Stimulated activated CD4-positive, alpha-beta T cell treated with anti-CD3 and anti-CD28 coated beads, Interleukin-12 subunit alpha, Interleukin-12 subunit beta, amount 100 ng/mL, for 24 hours (primary cell): ENCODE measurements around the gene GRHL3.

Source experiments
- DNase-seq, 2 experiments: peaks; one replicate each; pipeline ENCODE4 v3.0.0-alpha.2; 2020; ENCODE audit warnings: low read depth in 2 of 2

GRHL3 gene

DNA sequence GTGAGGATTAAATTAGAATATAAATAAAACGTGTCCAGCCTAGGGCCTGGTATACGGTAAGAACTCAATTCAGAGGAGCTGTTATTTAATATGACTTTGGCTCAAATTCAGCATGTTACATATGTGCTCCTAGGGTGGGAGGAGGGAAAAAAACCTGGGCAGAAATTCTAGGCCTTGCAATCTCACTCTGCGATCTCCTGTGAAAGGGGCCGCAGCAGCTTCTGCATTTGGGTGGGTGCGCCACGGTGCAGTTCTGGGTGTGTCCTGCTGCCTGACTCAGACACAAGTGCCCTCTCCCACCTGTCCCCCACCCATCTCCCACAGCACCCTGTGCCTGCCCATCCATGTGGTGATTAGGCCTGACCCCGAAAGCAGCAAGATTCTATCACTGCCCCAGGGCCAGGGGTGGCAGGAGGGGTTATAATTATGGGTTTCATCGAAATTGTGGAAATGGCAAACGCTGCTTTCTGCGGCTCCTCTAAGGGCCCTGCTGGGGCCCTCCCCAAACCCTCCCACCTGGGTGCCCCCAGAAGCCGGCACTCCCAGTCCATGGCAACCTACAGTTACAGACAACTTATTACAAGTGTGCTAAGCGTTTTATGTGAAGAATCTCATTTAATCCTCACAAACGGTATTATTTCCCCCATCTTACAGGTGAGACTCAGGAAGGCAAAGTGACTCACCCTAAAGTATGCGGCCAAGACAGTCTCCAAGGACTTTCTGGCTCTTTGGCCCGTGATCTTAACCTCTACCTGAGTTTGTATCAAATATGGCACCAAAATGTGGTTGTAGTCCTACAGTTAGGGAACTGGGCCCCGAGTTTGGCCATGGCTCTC lies 25.5 kb upstream of the GRHL3 start:
- no peak for DNase-seq

DNA sequence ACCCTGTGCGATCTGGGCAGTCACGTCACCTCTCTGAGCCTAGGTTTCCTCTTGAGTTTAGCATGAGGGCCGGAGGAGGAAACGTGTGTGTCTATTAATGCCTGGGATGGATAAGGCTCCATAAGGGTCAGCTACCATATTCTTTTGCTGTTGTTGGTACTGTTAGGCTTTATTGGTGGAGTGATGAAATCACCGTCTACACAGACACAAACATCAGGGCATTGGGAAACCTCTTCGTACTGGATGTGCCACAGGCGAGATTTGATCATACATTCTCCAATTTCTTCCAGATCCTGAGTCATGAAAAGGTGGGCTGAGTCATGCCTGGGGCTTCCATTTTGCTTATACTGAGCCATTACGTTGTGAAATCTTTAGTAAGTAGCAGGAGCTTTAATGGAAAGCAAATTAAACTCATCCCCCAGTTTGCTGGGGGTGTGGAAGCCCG lies 24.9 kb upstream of the GRHL3 start:
- DNase-seq = no peak

DNA sequence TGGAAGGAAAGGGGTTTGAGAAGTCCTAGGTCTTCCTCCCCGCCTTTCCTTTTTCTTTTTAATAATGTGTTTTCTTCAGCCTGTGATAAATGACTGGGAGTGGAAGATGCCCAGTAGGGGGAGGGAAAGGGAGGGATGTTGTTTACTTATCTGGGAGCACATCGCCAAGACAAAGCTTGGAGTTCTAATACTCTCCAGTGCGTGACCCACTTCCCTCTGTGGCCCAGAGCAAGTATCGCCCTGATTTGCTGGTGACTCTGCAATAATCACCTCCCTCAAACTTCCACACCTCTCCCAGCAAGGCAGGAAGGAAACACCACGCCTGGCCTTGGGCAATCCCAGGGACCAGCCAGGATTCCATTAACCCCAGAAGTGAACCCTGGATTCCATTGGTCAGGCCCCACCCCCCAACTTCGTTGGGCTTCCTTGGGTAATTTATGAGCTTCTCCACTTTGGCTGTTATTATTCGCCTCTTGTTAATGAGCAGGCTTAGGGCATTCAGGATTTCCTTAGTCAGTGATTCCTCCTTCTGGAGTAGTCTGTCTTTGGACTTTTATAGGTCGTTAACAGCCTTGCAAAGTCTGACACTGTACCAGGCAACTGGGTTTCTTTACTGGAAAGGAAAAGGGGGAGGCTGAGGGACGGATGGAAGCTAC lies 24.3 kb upstream of the GRHL3 start:
- DNase-seq = no peak

DNA sequence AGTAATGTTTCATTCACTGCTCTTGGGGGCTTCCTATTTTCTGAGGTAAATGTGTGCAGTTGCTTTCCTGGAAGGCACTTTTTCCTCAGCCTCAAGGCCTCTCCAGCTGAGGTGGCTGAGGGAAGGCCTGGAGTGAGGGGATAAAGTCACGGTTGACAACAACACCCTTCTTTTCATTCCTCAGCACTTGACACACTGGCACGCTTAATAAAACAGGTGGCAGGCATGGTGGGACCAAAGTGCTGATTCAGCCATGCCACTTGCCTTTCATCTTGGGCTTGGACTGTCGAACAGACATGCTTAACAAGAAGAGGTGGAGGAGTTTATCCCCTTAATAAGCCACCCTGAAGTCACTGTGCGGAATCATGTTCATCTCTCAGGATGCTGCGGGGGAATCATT lies 23.6 kb upstream of the GRHL3 start:
- DNase-seq = no peak

DNA sequence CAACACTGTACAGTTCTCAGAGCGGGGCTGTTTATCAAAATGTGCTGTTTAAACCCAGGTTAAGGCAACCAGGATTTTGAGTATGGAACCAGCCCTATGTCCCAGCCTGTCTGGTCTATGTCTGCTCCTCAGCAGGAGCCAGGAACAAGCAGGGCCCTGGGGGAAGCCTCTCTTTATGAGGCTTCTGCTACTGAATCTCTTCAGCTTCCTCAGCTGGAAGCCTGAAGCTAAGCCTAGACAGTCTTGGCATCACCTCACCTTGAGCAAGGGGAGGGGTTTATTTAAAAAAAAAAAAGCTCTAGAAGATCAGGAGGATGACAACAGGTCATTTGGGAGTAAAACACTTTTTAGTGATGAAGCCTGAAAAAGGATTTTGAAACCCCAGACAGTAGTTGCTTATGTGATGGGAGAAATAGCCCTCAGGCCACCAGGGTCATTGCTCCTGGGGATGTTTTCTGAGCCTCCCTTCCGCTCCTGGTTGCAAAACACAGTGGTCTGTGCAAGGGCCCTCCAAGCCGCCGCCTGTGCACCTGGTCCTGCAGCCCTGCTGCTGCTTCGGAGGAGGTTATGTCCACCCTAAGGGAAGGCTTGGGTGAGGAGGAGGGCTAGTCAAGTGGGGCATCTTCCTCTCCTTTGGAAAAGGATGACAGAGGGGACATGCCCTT lies 21.8 kb upstream of the GRHL3 start:
- DNase-seq = no peak

DNA sequence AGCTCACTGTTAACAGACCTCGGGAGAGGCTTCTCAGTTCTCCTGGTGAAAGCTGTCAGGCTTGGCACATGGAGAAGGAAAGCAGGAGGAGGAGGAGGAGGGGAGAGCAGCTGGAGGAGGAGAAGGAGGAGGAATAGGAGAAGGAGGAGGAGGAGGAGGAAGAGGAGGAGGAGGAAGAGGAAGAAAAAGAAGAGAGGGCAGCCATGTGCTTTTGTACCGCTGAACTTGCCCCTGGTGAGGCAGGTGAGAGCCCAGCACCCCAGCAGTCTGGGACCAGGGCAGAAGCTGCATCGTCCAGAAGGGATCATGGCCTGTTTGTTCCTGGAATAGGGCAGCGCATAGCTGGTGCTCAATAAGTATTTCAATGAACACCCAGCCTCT lies 21.3 kb upstream of the GRHL3 start:
- DNase-seq = no peak

DNA sequence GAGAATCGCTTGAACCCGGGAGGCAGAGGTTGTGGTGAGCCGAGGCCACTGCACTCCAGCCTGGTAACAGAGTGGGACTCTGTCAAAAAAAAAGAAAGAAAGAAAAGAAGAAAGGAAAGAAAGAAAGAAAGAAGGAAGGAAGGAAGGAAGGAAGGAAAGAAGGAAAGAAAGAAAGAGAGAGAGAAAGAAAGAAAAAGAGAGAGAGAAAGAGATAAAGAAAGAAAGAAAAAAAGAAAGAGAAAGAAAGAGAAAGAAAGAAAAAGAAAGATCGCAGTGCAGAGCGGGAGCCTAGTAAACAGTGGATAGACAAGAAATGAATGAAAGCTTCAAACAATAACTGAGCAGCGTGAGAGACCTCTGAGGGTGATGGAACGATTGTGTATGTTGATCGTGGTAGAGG lies 20.6 kb upstream of the GRHL3 start:
- DNase-seq = no peak

DNA sequence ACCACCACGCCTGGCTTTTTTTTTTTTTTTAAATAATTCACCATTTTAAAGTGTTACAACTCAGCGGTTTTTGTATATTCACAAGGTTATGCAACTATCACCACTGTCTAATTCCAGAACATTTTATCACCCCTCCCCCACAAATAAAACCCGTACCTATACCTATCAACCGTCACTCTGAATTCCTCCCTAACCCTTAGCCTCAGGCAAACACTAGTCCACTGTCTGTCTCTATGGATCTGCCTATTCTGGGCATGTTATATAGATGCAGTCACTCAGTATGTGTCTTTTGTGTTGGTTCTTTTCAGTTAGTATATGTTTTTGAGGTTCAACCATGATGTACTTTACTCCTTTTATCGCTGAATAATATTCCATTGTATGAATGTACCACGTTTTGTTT lies 19.3 kb upstream of the GRHL3 start:
- DNase-seq = no peak

DNA sequence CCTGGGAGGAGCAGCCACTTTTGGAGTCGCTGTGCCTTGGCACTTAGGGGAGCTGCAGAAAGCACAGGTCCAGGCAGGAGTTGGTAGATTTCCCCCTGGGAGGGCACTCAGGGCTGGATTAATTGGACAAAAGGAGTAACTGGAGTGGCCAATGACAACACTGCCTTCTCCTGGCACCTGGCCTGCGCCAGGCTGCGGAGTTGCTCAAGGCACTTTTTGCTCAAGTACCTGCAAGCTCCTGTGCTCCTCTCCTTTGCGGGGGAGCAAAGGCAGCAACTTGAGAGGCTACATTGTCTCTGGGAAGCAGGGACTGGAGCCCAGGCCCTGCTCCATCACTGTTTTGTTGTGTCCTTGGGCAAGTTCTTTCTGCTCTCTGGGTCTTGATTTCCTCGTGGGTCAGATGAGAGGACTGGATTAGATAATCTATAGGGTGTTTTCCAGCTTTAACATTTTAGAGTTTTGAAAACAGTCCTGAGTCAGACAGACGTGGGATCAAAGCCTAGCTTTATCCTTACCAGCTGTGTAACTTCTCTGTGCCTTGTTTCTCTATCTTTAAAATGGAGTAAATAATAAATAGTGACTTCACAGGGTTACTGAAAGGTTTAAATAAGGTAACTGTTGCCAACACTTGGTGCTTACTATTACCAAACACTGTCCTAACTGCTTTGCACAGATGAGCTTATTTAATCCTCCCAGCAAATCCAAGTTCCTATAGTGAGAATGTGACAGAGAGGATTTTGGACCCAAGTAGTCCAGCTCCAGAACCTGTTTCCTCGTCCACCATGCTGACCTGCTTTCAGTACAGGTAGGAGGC lies 18.0 kb upstream of the GRHL3 start:
- no peak for DNase-seq

DNA sequence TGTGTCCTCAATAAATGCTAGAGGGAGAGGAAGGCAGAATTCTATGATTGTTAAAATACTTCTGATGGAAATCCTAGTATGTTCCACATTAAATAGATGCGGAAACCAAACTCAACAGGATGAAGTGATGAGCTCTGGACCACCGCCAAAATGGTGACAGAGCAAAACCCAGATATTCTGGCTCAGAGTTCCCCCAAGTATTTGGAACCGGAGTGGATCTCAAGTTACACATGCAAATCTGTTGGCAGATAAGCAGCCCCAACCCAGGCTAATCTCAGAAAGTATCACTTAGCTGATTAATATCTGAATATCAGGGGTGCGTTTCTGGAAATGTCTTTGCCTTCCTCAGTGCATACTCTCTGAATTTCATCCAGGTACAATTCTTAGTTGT lies 17.4 kb upstream of the GRHL3 start:
- DNase-seq = no peak

DNA sequence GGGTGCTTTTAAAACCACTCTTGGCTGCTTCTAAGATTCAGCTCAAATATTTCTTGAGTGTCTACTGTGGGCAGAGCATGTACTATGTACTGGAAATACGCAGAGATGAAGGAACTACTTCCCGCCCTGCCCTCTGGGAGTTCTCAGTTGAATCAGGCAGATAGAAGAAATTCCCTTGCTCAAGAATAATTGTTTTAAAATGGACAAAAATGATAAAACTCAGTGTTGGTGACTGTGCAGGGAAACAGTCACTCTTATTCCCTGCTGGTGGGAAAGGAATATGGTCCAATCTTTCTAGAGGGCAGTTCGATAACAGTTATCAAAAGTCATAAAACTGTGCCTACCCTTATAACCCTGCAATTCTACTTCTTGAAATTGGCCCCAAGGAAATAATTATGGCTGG lies 16.9 kb upstream of the GRHL3 start:
- DNase-seq = no peak

DNA sequence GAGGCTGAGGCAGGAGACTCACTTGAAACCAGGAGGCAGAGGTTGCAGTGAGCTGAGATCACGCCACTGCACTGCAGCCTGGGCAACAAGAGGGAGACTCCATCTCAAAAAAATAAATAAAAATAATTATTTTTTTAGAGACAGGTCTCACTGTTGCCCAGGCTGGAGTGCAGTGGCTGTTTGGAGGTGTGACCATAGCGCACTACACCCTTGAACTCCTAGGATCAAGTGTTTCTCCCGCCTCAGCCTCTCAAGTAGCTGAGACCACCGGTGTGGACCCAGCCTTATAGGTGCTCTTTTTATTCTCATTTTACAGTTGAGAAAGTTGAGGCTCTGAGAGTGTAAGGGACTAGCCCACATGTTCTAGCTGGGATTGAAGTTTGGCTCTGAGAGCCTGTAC lies 15.6 kb upstream of the GRHL3 start:
- DNase-seq = no peak

DNA sequence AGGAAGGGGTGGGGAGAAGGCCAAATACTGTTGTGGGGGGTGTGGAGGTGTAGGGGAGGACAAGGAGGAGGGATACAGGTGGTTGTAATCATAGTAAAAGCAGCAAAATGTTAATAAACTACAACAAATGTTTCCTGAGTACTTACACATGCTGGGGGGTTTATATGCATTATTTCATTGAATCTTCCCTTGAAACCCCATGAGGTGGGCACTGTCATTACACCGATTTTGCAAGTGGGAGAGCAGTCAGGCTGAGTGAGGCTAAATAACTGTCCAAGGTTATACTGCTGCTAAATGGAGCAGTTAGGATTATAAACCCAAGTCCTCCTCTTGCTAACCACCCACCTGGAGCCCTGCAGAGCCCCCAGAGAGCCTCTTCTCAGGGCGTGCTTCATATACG lies 14.4 kb upstream of the GRHL3 start:
- DNase-seq = no peak

DNA sequence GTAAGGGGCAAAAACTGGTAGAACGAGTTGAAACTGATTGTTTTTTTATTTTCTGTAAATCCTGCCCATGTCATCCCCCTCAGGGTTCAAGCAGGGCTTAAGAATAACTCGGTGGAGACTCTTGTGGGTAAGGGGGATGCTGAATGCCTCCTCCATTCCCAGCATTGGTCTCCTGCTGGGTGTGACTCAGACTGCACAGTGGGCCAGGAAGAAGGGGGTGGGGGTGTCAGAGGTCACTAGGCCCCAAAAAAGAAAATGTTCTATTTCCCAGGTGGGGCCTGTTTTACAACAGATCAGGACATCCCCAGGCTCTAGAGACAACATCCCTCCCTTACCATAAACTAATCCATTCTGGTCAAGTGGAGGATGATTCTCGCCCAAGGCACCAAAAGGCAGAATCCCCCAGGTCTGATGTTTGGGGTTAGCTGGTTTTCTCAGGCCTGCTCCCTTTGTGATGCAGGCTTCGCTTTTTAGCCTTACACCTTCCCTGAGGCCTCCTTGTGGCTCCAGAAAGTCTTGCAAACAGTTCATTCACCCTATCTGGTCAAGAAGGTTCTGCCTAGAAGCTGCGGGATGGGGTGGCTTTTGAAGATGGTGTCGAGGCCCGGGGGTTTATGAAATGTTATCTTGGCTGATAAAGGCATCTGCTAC lies 10.7 kb upstream of the GRHL3 start:
- DNase-seq = no peak

DNA sequence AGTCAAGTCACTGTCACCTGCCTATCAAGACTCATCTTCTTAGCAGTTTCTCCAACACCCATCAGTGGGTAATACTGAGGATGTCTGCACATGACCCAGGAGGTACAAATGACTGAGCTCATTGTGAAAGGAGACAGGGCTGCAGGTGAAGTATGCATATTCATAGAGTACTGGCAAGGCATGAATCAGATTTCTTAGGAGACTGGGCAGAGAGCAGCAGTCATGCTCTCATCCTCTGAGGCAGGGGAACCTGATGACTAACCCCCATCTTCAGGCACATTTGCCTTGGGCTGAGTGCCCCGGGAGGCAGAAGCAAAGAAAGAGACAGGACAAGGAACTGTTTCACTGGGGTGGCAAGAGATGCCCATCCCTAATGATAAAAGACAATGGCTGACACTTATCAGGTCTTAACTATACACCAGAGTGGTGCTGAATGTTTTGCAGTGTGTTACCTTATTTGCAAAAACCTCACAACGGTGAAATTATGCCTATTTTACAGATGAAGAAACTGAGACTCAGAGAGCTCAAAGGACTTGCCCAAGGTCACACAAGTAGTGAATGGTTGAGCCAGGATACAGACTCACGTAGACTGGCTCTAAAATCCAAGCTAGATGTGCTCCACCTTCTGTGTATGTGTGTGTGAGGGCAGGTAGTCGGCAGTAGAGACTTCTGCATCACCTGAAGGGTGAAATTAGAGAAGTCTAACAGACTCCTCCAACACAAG lies 9.2 kb upstream of the GRHL3 start:
- no peak for DNase-seq

DNA sequence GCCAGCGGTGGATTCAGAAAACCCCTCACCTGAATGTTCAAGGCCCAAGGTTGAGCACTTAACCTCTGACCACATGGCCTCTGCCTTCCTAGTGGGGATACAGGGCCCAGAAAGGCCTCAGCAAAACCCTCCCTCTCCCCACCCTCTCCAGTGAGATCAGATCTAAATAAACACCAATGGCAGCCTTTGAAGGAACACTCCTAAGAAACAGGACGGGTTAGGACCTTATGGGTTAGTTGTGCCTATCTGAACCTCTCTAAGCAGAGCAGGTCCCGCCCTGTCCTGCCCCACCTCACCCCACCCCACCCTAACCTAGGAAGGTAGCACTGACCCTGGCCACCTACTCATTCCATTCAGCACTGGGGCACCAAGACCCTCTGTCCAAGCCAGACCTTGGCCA lies 7.9 kb upstream of the GRHL3 start:
- DNase-seq = no peak

DNA sequence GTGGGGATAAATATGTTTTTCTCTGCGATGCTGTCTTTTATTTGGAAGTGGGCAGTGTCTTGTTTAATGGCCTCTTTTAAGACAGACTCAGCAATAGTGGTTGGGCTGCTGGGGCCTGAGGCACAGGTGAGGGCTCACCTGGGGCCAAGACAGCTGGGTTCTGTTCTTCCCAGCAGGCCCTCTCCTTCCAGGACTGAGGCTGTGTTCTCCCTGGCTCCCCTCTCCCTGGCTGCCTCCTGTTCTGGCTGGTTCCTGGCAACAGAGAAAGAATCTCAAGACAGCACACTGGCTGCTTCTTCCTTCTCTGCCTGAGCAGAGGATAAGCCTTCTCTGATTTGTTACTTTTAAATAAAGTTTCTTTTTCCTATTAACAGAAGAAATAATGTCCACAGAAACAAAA lies 7.4 kb upstream of the GRHL3 start:
- no peak for DNase-seq

DNA sequence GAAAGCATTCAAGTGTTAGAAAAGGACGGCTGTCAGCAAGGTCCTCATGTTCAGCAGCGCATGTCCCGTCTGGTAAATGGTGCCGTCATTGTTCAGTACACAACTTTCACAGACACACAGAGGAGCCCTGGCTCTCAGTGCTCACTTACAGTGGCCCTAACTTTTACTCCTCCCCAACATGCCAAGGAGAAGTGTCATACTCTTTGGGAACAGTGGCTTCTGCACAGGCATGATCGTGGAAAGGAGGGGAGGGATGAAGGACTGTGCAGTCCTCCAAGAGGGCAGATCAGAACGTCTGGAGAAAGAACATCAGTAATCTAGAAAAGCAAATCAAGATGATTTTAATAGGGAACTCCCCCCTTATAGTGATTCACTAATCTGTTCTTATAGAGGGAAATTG lies 3.8 kb upstream of the GRHL3 start:
- no peak for DNase-seq

DNA sequence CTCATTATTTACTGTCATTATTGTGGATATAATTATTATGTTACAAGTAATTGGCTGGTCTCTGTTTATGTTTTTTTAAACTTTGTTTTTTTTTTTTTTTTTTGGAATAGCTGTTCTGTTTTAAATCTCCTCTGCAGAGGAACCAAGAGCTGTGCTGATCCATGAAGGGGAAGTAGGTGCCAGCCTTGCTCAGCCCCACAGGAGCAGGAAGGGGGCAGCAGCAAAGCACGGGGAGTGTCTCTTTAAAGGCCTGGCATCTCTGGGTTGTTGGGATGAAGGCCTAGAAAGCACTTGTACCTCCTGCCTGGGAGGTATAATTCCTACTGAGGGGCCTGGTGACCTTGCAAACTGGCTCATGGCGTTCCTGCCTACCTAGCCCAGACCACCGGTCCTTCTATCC lies 2.5 kb upstream of the GRHL3 start:
- no peak for DNase-seq

DNA sequence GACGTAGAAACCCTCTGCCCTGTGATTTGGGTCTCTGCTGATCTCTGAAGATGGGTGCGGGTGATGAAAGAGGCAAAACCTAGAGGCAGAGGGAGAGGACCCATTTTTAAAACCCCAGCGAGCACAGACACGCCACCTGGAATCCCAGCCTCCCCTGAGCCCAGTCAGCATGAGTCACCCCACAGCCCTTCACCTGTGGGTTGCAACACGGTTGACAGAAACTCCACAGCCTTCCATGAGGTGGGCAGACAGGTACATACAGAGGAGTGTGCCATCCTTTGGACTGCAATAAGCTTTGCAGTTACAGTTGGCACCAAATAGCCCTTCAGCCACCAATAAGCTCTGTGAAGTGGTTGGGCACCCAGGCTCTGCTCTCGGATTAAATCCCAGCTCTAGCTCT lies 2.1 kb upstream of the GRHL3 start:
- DNase-seq = no peak
